ENCODE measurements around the gene ALLC. TPM values are rescaled to one million over a fixed set of nuclear protein-coding genes. Genes with fewer than 3 reads are reported as not detected.

ALLC gene
- total RNA-seq, 1 donor from 2014 or later, result not detected

GRCh38 chr2:3682811-3683210 is 24.8 kb downstream of the ALLC start:
- TF ChIP-seq CTCF (IDR thresholded peaks at IDR 0.05; ENCODE audit: unreplicated experiment), result no peak
- H3K4me1 Mint-ChIP-seq, result no peaks in the 10 kb centered on the region
- H3K27me3 Mint-ChIP-seq (ENCODE audit: low read depth), result peaks cover 44% of the 10 kb centered on the region
- H3K36me3 Mint-ChIP-seq, result no peaks in the 10 kb centered on the region
- H3K4me3 Mint-ChIP-seq, result no peak overlapping the region
- no peak for DNase-seq (ENCODE audit: low spot score in 2 of 2, unreplicated experiment in 2 of 2)
- no peak overlapping the region for H3K27ac Mint-ChIP-seq
- H3K9me3 Mint-ChIP-seq, result no peaks in the 10 kb centered on the region

- Mint-ChIP-seq H3K36me3 (no peaks in the 10 kb centered on the region), H3K4me3 (no peak overlapping the region), H3K4me1 (no peaks in the 10 kb centered on the region), H3K27me3 (ENCODE audit: low read depth) (peaks cover 36% of the 10 kb centered on the region), H3K27ac (no peak overlapping the region), H3K9me3 (peaks cover 5% of the 10 kb centered on the region)
- DNase-seq (ENCODE audit: low spot score in 2 of 2, unreplicated experiment in 2 of 2), result no peak
- no peak for TF ChIP-seq CTCF (IDR thresholded peaks at IDR 0.05; ENCODE audit: unreplicated experiment)
These were observed 25.9 kb downstream of the ALLC start for GRCh38 chr2:3683748-3684454.

- Mint-ChIP-seq H3K9me3 (peaks cover 28% of the 10 kb centered on the region), H3K27ac (no peak overlapping the region)
These were observed 32.2 kb downstream of the ALLC start for GRCh38 chr2:3689998-3690748.

GRCh38 chr2:3692375-3692774 is 34.4 kb downstream of the ALLC start:
- Mint-ChIP-seq H3K27ac (no peak overlapping the region), H3K27me3 (ENCODE audit: low read depth) (peaks cover 50% of the 10 kb centered on the region), H3K9me3 (peaks cover 28% of the 10 kb centered on the region), H3K4me1 (no peaks in the 10 kb centered on the region), H3K36me3 (no peaks in the 10 kb centered on the region), H3K4me3 (no peak overlapping the region)
- no peak for TF ChIP-seq CTCF (IDR thresholded peaks at IDR 0.05; ENCODE audit: unreplicated experiment)
- no peak for DNase-seq (ENCODE audit: low spot score in 2 of 2, unreplicated experiment in 2 of 2)

More at GRCh38 chr2:3689998-3690748, 32.2 kb downstream of the ALLC start:
- Mint-ChIP-seq H3K4me1 (no peaks in the 10 kb centered on the region), H3K27me3 (ENCODE audit: low read depth) (peaks cover 47% of the 10 kb centered on the region), H3K36me3 (no peaks in the 10 kb centered on the region), H3K4me3 (no peak overlapping the region)
- no peak for DNase-seq (ENCODE audit: low spot score in 2 of 2, unreplicated experiment in 2 of 2)
- TF ChIP-seq CTCF (IDR thresholded peaks at IDR 0.05; ENCODE audit: unreplicated experiment), result no peak

- H3K9me3 Mint-ChIP-seq, result peaks cover 6% of the 10 kb centered on the region
- H3K27ac Mint-ChIP-seq, result no peak overlapping the region
- no peak for TF ChIP-seq CTCF (IDR thresholded peaks at IDR 0.05; ENCODE audit: unreplicated experiment)
- H3K4me1 Mint-ChIP-seq, result no peaks in the 10 kb centered on the region
- H3K27me3 Mint-ChIP-seq (ENCODE audit: low read depth), result peaks cover 79% of the 10 kb centered on the region
- no peak overlapping the region for H3K4me3 Mint-ChIP-seq
- no peak for DNase-seq (ENCODE audit: low spot score in 2 of 2, unreplicated experiment in 2 of 2)
- H3K36me3 Mint-ChIP-seq, result no peaks in the 10 kb centered on the region
These were observed 38.5 kb downstream of the ALLC start for GRCh38 chr2:3696545-3696944.
